Measurements from ENCODE around the gene THUMPD3.

THUMPD3 gene

GRCh38 chr3:9361691-9362388 is 1.0 kb upstream of the THUMPD3 start:
- DNase-seq, result no peak

GRCh38 chr3:9369508-9369907 is 6.7 kb downstream of the THUMPD3 start:
- no peak for DNase-seq

GRCh38 chr3:9373465-9373864 is 10.6 kb downstream of the THUMPD3 start:
- DNase-seq, result no peak

- DNase-seq, result no peak
These were observed 15.1 kb downstream of the THUMPD3 start for GRCh38 chr3:9377981-9378380.

GRCh38 chr3:9379327-9379726 is 16.5 kb downstream of the THUMPD3 start:
- no peak for DNase-seq

GRCh38 chr3:9380014-9380413 is 17.2 kb downstream of the THUMPD3 start:
- DNase-seq, result no peak

- DNase-seq, result no peak
These were observed 21.4 kb downstream of the THUMPD3 start for GRCh38 chr3:9384141-9384828.

- DNase-seq, result no peak
These were observed 22.6 kb downstream of the THUMPD3 start for GRCh38 chr3:9385187-9386077.

GRCh38 chr3:9386078-9386459 is 23.2 kb downstream of the THUMPD3 start:
- DNase-seq, result no peak

- DNase-seq, result no peak
These were observed 23.9 kb downstream of the THUMPD3 start for GRCh38 chr3:9386501-9387321.

- DNase-seq, result no peak
These were observed 24.4 kb downstream of the THUMPD3 start for GRCh38 chr3:9387322-9387655.

- no peak for DNase-seq
These were observed 25.3 kb downstream of the THUMPD3 start for GRCh38 chr3:9388142-9388541.

GRCh38 chr3:9388562-9389272 is 25.9 kb downstream of the THUMPD3 start:
- no peak for DNase-seq

- DNase-seq, result no peak
These were observed 27.5 kb downstream of the THUMPD3 start for GRCh38 chr3:9390265-9390888.

- no peak for DNase-seq
These were observed 29.2 kb downstream of the THUMPD3 start for GRCh38 chr3:9392041-9392440.

- DNase-seq, result no peak
These were observed 32.9 kb downstream of the THUMPD3 start for GRCh38 chr3:9395570-9396300.

- DNase-seq, result no peak
These were observed 33.4 kb downstream of the THUMPD3 start for GRCh38 chr3:9396301-9396631.

GRCh38 chr3:9396632-9397331 is 33.9 kb downstream of the THUMPD3 start:
- peak; percentile 100 for DNase-seq

- peak; percentile 100 for DNase-seq
These were observed 34.6 kb downstream of the THUMPD3 start, which contains the start of gene SETD5 for GRCh38 chr3:9397332-9397905. SETD5 (plus strand) TSS chr3:9397615; CDS start chr3:9428939, 31,324 bp downstream.

Measured in activated CD4-positive, CD25-positive, alpha-beta regulatory T cell treated with anti-CD3 and anti-CD28 coated beads, Interleukin-2, amount 50 U/mL, for 72 hours (primary cell).